ENCODE results near the gene TXN2.
A peak's percentile ranks its signal among the peaks of the same experiment; 100 is the strongest.
"Not testable (repeated sequence)": the region's sequence is repeated elsewhere in the genome, so short reads cannot be mapped to it uniquely, and the experiment has no call there.

TXN2 gene

DNA sequence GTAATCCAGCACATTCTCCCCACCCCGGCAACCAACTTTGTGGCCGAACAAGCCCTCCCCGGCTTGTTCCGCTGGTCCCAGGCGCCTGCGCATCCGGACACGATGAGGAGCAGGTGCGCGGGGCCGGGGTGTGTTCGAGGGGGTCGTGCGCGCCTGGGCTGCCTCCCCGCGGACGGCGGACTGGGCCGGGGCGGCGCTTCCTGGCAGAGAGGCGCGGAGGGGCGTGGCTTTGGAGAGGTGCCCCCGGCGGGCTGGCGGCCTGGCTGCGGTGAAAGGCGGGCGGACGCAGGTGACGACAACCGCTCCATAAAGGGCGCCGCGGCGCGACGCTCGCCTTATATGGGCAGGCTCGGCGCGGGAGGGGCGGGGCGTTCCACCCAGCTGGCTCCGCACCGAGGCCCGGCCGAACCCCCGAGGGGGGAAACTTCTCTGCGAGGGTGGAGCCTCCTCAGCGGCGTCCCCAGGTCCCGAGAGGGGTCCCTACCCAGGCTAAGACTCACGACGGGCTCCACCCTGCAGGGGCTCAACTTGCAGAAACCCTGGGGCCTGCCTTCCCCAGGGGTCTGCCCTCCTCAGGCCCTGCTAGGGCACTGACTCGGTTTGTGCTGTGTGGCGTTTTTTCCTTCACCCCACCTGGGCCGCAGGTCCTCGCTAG, 26.4 kb downstream of the TXN2 start:
- DNase-seq = peak; percentile 98

DNA sequence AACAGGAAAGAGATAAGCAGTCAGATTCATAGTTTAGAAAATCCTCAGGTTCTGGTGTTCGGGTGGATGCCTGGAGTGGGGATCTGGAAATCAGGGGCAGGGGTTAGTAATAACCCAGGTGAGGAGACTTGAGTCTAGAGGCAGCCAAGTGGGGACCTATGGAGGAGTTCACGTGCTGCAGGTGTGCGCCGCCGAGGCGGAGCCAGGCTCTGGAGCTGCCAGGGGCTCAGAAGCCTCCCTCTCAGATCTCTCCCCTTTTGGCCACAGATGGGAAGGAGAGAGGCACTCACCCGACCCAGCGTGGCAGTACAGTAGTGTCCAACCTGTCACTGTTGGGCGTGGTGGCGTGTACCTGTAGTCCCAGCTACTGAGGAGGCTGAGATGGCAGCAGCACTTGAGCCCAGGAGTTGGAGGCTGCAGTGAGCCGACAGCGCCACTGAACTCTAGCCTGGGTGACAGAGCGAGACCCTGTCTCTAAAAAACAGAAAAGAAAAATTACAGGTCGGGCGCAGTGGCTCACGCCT, 27.5 kb downstream of the TXN2 start:
- DNase-seq = no peak

- DNase-seq = not testable (repeated sequence)
Measured at GRCh38 chr22:36452978-36453607, 28.3 kb downstream of the TXN2 start.

- no peak for DNase-seq
Measured at GRCh38 chr22:36452250-36452977, 29.0 kb downstream of the TXN2 start.

DNA sequence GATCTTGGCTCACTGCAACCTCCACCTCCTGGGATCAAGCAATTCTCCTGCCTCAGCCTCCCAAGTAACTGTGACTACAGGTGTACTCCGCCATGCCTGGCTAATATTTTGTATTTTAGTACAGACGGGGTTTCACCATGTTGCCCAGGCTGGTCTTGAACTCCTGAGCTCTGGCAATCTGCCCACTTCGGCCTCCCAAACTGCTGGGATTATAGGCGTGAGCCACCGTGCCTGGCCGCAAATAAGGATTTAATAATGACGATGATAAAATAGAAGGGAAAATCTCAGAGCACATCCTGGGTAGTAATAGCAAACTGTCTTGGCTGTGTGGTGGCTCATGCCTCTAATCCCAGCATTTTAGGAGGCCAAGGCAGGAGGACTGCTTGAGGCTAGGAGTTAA, 30.5 kb downstream of the TXN2 start:
- DNase-seq = not testable (repeated sequence)

DNA sequence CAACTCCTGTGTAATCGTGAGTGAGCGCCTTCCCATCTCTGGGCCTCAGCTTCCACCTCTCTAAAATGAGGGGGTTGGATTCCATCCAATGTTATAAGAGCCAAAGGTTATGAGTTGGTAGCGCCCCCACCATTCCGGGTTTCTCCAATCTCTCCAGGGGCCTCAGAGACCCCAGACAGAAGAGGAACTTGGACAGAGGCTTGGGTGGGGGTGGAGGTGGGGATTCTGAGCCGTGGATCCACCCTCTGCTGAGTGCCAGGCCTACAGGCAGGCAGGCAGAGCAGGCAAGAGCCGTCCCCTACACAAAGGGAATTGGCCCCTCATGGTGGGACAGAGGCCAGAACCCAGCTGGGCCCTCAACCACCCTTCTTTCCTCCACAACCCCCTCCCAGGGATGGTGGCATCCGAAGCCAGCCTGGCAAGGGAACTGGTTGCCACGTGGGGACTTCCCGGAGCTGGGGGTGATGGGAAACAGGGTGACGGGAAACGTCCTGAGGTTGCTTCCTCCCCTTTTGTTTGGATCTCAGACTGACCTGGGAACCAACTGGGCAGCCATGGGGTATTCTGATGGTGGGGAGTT, 31.8 kb downstream of the TXN2 start:
- DNase-seq = no peak

DNA sequence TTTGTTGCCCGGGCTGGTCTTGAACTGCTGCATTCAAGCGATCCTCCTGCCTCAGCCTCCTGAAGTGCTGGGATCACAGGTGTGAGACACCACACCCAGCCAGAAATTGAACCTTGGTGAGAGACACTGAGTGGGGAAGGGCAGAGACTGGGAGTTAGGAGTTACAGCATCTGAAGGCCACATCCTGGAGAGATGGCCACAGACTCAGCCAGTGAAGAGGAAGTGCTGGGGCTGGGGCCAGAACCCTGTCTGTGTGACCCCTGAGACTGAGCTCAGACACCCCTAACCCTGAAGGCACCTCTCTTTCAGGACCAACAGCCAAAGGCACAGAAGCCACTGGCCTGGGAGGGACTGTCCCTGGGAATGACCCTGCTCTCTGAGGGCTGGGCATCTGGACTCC, 33.8 kb downstream of the TXN2 start:
- no peak for DNase-seq

GRCh38 chr22:36445158-36445668, 36.2 kb downstream of the TXN2 start:
- no peak for DNase-seq

GRCh38 chr22:36443198-36443770, 38.2 kb downstream of the TXN2 start:
- no peak for DNase-seq

DNA sequence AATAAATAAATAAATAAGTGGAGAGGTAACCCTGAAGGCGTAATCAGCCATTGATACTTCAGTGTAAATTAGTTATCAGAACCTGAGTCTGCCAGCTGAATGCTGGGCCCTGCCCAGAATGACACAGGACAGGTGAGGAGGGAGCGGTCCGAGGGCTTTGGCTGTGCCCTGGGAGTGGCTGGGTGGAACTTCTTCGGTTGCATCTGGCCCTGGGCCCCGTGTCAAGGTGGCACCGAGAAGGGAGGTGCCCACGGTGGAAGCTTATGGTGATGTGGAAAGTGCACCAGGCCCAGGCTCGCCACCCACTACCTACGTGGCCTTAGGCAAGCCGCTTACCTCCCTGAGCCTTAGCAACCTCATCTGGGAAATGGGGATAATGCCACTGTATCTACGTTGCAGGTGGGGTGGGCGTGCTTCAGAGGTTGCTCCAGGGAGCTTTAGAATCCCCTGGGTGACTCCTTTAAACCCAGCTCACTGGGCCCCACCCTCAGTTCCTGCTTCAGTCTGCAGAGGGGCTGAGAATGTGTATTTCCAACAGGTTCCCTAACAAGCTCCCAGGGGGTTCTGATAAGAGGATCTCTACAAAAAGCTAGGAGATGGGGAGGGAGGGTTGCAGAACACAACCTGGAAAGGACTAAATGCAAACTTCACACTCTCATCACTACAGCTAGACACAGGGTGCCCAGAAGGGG, 38.8 kb downstream of the TXN2 start:
- no peak for DNase-seq

GRCh38 chr22:36440429-36441002, 40.9 kb downstream of the TXN2 start:
- no peak for DNase-seq

DNA sequence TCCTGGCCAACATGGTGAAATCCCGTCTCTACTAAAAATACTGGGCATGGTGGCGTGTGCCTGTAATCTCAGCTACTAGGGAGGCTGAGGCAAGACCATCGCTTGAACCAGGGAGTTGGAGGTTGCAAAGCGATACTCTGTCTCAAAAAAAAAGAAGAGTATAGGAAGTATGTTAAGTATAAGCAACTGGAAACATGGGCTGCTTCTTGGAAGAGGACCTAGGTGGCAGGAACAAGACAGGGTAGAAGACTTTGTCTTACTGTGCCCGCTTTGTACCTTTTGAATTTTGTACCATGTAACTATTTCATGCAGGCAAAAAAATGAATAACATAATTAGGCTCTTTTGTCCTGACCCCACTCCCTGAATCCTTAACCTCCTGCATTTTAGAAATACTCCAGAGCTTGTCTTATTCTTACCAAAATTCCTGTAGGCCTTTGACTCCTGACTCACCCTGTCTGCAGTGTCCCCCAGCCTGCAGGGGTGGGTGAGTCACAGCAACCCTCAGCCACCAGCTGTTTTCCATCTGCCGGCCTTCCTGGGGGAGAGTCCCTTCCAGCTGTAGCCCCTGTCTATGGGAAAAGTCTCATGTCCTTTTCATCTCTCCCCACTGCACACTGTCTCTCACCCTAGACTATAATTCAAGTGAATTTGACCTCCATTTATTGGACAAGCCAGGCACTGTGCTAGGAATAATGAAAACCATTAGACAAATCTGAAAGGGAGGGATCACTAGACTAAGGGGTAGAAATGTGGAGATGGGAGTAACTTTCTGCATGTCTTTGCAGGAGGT, 41.8 kb downstream of the TXN2 start:
- peak; percentile 33 for DNase-seq

DNA sequence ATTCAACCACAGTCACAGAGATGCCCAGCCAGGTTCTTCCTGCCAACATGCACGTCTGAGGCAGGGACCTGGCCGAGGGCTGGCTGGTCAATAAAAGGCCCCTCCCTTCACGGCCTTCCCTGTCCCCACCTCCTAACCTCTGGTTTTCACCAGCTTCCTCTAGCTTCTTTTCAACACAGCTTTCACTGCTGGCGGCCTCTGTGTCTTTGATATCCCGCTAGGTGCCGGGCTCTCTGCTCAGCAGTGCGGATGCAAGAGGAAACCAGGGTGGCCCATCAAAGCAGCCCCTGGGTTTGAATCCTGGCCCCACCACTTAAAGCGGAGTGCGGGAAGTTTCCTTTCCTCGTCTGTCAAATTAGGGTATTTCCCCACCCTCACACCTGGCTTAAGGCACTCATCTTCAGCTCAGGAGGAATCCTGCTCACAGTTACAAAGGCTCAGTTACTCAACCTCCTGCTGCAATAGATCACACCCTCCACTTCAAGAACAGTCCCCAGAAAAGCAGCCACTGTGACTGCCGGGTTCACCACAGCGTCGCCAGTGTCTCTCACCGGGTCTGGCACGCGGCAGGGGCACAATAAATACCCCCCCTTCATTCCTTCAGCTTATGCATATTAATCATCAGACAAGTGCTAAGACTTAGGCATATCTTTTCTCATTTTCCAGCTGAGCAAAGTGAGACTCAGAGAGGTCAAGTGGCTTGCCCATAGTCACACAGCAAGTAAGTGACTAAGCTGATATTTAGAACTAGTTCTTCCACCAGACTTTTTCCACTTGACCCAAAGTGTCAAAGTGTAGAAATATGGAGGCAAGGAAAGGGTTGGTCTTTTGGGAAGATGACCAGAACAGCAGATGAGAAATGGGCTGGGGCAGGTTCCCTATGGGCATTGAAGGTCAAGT, 45.7 kb downstream of the TXN2 start:
- peak; percentile 82 for DNase-seq

- DNase-seq = no peak
Measured at GRCh38 chr22:36433318-36434231, 47.9 kb downstream of the TXN2 start.

GRCh38 chr22:36432592-36433317, 48.7 kb downstream of the TXN2 start:
- DNase-seq = no peak

GRCh38 chr22:36431977-36432376, 49.5 kb downstream of the TXN2 start:
- no peak for DNase-seq

DNA sequence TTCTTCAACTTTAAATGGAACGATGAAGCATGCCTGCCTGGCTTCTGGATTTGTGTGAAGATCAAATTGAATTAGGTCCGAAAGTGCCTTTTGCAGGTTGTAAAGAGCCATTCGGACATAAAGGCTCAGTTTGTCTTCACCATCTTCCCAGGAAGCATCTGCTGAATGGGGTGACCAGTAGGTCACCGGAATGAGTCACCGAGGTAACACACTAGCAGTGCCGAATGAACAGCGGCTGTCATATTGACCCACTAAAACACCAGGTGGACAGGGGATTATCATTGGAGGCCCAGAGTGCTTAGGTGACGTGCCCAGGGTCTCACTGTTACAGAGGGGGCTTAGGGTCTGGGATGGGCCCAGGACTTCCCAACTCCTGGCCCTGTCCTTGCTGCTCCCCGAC, 50.6 kb downstream of the TXN2 start:
- DNase-seq = no peak

DNA sequence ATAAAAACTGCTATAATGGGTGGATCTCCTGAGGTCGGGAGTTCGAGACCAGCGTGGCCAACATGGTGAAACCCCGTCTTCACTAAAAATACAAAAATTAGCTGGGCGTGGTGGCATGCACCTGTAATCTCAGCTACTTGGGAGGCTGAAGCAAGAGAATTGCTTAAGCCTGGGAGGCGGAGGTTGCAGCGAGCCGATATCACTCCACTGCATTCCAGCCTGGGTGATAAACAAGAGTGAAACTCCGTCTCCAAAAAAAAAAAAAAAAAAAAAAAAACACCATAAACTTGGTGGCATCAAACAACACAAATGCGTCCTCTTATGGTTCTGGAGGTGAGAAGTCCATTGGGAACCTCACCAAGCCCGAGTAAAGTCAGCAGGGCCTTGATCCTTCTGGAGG, 53.5 kb downstream of the TXN2 start:
- DNase-seq = not testable (repeated sequence)

Data from CD4-positive, alpha-beta T cell treated with Interleukin-17A for 4 hours (primary cell).